Measurements from ENCODE around the gene ARRB1. TPM values are rescaled to one million over a fixed set of nuclear protein-coding genes. Genes with fewer than 3 reads are reported as not detected.
A peak's percentile ranks its signal among the peaks of the same experiment; 100 is the strongest.

Gene ARRB1
- total RNA-seq, 1 experiment from 2014 or later = 90.1 TPM

DNA sequence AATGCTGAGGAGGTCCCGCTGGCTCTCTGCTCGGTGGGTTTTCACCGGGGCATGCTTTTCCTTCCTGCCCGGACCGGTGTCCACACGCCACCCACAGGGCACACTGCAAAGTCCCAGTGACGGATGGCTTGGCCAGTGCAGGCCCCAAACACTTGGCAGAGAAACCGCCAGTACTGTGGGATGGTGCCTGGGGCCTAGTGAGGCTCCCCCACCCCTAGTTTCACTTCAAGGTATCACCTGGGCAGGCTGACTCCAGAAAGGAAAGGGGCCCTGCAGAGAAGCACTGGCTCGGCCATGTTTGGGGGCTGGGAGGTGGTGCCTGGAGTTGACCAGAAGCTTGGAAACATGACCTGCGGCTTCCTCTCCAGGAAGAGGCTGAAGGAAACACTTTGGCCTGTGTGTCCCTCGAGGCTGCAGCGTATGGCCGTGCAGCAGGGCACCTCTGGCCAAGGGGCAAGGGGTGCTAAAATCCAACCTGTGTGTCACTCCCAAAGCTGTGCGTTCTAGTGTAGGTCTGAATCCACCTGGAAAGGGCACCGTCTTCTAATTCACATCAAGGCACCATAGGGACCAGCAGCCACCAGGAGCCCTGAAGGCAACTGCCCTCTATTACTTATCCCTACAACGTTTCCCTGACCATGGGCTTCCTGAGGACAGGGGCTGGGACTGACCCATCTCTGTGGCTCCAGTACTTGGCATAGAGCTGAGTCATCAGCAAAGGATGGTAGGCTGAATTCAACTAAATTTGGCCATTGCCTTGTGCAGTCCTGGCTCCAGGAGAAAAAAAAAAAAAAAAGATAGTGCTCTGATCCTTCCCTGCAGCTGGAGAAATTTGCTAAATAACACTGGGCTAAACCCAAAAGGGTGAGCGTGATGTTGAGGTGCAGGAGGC, 88.3 kb downstream of the ARRB1 start:
- TF ChIP-seq JAZF1 (CRISPR knock-in tag; IDR thresholded peaks at IDR 0.05) = no peak
- TF ChIP-seq ZNF317 (CRISPR knock-in tag; IDR thresholded peaks at IDR 0.05; ENCODE audit: borderline replicate concordance, low read depth) = no peak
- CTCF ChIA-PET = interaction anchor here (0.7 to 2.8 kb wide), 3 partner anchors 13 to 240 kb away, joined by 3 to 13 read pairs (median 4); no protein-coding TSS in a partner anchor
- DNase-seq (ENCODE audit: low spot score) (no peak), ATAC-seq (peak; percentile 4)
- peaks cover 25% of the 10 kb centered on the region for H3K27me3 Mint-ChIP-seq (ENCODE audit: low read depth)
- no peak overlapping the region for H3K4me3 Mint-ChIP-seq
- peaks cover 20% of the 10 kb centered on the region for H3K4me1 Mint-ChIP-seq
- H3K27ac Mint-ChIP-seq = no peak overlapping the region
- no peaks in the 10 kb centered on the region for H3K9me3 Mint-ChIP-seq
- POLR2A ChIA-PET = no interaction called here
- peaks cover 14% of the 10 kb centered on the region for H3K36me3 Mint-ChIP-seq

DNA sequence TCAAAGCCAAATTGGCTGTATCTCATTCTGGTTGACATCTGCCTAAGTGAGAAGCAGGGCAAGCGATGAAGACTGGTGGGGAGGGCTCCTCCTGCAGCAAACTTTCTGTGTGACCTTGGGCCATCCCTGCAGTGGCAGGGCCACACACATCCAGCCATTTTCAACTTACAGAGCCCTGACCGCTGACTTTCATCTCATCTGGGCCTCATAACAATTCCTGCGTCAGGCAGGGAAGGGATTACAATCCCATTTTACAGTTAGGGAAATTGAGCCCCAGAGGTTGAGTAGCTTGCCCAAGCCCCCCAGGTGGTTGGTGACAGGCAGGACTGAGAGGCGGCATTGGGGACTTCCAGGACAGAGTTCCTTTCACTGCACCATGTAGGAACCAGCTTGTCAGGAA, 89.0 kb downstream of the ARRB1 start:
- no peak for ATAC-seq
- Mint-ChIP-seq H3K27me3 (ENCODE audit: low read depth) (peaks cover 31% of the 10 kb centered on the region), H3K9me3 (no peaks in the 10 kb centered on the region), H3K4me3 (no peak overlapping the region), H3K4me1 (peaks cover 17% of the 10 kb centered on the region), H3K36me3 (peaks cover 9% of the 10 kb centered on the region), H3K27ac (no peak overlapping the region)
- ChIA-PET CTCF (interaction anchor here (0.9 to 2.8 kb wide), 3 partner anchors 13 to 18 kb away, joined by 3 to 13 read pairs (median 5); no protein-coding TSS in a partner anchor), POLR2A (no interaction called here)
- no peak for TF ChIP-seq NFATC4 (CRISPR knock-in tag; IDR thresholded peaks at IDR 0.05)
- TF ChIP-seq ZNF219 (CRISPR knock-in tag; IDR thresholded peaks at IDR 0.05; ENCODE audit: borderline replicate concordance) = no peak
- no peak for TF ChIP-seq MYBL2 (CRISPR knock-in tag; IDR thresholded peaks at IDR 0.05)
- TF ChIP-seq, protein P1, sequence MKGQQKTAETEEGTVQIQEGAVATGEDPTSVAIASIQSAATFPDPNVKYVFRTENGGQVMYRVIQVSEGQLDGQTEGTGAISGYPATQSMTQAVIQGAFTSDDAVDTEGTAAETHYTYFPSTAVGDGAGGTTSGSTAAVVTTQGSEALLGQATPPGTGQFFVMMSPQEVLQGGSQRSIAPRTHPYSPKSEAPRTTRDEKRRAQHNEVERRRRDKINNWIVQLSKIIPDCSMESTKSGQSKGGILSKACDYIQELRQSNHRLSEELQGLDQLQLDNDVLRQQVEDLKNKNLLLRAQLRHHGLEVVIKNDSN (CRISPR knock-in tag; IDR thresholded peaks at IDR 0.05) = no peak
- TF ChIP-seq, protein P2, sequence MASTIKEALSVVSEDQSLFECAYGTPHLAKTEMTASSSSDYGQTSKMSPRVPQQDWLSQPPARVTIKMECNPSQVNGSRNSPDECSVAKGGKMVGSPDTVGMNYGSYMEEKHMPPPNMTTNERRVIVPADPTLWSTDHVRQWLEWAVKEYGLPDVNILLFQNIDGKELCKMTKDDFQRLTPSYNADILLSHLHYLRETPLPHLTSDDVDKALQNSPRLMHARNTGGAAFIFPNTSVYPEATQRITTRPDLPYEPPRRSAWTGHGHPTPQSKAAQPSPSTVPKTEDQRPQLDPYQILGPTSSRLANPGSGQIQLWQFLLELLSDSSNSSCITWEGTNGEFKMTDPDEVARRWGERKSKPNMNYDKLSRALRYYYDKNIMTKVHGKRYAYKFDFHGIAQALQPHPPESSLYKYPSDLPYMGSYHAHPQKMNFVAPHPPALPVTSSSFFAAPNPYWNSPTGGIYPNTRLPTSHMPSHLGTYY (CRISPR knock-in tag; IDR thresholded peaks at IDR 0.05) = no peak
- DNase-seq (ENCODE audit: low spot score) = no peak

DNA sequence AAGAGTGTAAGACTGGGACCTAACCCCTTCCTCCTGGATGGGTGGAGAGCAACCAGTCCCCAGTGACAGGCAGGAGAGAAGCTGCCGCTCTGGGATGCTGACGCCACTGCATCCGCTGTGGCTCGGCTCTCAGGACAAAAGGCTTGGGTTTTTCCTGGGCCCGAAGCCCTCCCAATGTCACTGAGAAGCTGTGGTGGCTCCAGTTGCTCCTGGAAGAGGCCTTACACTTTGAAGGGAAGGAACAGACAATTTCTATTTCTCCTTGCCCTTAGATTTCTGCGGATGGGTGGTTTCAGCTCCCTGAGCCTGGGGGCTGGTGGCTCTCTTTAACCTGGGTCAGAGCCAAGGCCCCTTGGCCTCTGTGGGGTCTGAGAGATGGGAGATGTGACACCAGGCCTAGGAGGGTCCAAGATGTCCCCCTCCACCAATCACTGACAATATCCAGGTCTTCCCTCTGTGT, 89.5 kb downstream of the ARRB1 start:
- ATAC-seq (no peak; the same call in 1 of the 2 replicates), DNase-seq (ENCODE audit: low spot score) (no peak)
- peaks cover 36% of the 10 kb centered on the region for H3K27me3 Mint-ChIP-seq (ENCODE audit: low read depth)
- no peak overlapping the region for H3K4me3 Mint-ChIP-seq
- H3K4me1 Mint-ChIP-seq = peaks cover 14% of the 10 kb centered on the region
- ChIA-PET CTCF (interaction anchor here (0.9 to 2.8 kb wide), 3 partner anchors 13 to 19 kb away, joined by 3 to 13 read pairs (median 5); no protein-coding TSS in a partner anchor), POLR2A (no interaction called here)
- H3K27ac Mint-ChIP-seq = no peak overlapping the region
- H3K9me3 Mint-ChIP-seq = no peaks in the 10 kb centered on the region
- H3K36me3 Mint-ChIP-seq = peaks cover 9% of the 10 kb centered on the region
- no peak for TF ChIP-seq NFATC4 (CRISPR knock-in tag; IDR thresholded peaks at IDR 0.05)
- TF ChIP-seq RORB (CRISPR knock-in tag; IDR thresholded peaks at IDR 0.05) = no peak
- TF ChIP-seq NFE2L1 (CRISPR knock-in tag; IDR thresholded peaks at IDR 0.05) = no peak
- TF ChIP-seq, protein P3, sequence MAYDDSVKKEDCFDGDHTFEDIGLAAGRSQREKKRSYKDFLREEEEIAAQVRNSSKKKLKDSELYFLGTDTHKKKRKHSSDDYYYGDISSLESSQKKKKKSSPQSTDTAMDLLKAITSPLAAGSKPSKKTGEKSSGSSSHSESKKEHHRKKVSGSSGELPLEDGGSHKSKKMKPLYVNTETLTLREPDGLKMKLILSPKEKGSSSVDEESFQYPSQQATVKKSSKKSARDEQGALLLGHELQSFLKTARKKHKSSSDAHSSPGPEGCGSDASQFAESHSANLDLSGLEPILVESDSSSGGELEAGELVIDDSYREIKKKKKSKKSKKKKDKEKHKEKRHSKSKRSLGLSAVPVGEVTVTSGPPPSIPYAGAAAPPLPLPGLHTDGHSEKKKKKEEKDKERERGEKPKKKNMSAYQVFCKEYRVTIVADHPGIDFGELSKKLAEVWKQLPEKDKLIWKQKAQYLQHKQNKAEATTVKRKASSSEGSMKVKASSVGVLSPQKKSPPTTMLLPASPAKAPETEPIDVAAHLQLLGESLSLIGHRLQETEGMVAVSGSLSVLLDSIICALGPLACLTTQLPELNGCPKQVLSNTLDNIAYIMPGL (CRISPR knock-in tag; IDR thresholded peaks at IDR 0.05) = no peak
- TF ChIP-seq SMAD4 (CRISPR knock-in tag; IDR thresholded peaks at IDR 0.05) = no peak
- TF ChIP-seq, protein P4, sequence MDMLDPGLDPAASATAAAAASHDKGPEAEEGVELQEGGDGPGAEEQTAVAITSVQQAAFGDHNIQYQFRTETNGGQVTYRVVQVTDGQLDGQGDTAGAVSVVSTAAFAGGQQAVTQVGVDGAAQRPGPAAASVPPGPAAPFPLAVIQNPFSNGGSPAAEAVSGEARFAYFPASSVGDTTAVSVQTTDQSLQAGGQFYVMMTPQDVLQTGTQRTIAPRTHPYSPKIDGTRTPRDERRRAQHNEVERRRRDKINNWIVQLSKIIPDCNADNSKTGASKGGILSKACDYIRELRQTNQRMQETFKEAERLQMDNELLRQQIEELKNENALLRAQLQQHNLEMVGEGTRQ (CRISPR knock-in tag; IDR thresholded peaks at IDR 0.05) = no peak
- TF ChIP-seq, protein P5, sequence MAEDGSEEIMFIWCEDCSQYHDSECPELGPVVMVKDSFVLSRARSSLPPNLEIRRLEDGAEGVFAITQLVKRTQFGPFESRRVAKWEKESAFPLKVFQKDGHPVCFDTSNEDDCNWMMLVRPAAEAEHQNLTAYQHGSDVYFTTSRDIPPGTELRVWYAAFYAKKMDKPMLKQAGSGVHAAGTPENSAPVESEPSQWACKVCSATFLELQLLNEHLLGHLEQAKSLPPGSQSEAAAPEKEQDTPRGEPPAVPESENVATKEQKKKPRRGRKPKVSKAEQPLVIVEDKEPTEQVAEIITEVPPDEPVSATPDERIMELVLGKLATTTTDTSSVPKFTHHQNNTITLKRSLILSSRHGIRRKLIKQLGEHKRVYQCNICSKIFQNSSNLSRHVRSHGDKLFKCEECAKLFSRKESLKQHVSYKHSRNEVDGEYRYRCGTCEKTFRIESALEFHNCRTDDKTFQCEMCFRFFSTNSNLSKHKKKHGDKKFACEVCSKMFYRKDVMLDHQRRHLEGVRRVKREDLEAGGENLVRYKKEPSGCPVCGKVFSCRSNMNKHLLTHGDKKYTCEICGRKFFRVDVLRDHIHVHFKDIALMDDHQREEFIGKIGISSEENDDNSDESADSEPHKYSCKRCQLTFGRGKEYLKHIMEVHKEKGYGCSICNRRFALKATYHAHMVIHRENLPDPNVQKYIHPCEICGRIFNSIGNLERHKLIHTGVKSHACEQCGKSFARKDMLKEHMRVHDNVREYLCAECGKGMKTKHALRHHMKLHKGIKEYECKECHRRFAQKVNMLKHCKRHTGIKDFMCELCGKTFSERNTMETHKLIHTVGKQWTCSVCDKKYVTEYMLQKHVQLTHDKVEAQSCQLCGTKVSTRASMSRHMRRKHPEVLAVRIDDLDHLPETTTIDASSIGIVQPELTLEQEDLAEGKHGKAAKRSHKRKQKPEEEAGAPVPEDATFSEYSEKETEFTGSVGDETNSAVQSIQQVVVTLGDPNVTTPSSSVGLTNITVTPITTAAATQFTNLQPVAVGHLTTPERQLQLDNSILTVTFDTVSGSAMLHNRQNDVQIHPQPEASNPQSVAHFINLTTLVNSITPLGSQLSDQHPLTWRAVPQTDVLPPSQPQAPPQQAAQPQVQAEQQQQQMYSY (CRISPR knock-in tag; IDR thresholded peaks at IDR 0.05) = no peak
- no peak for TF ChIP-seq OVOL2 (CRISPR knock-in tag; IDR thresholded peaks at IDR 0.05; ENCODE audit: borderline replicate concordance)
- TF ChIP-seq KAT7 (CRISPR knock-in tag; IDR thresholded peaks at IDR 0.05; ENCODE audit: borderline replicate concordance) = no peak
- no peak for TF ChIP-seq GABPB1 (CRISPR knock-in tag; IDR thresholded peaks at IDR 0.05)
- TF ChIP-seq, protein P6, sequence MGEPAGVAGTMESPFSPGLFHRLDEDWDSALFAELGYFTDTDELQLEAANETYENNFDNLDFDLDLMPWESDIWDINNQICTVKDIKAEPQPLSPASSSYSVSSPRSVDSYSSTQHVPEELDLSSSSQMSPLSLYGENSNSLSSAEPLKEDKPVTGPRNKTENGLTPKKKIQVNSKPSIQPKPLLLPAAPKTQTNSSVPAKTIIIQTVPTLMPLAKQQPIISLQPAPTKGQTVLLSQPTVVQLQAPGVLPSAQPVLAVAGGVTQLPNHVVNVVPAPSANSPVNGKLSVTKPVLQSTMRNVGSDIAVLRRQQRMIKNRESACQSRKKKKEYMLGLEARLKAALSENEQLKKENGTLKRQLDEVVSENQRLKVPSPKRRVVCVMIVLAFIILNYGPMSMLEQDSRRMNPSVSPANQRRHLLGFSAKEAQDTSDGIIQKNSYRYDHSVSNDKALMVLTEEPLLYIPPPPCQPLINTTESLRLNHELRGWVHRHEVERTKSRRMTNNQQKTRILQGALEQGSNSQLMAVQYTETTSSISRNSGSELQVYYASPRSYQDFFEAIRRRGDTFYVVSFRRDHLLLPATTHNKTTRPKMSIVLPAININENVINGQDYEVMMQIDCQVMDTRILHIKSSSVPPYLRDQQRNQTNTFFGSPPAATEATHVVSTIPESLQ (CRISPR knock-in tag; IDR thresholded peaks at IDR 0.05) = no peak
- no peak for TF ChIP-seq NR2C2 (CRISPR knock-in tag; IDR thresholded peaks at IDR 0.05)
- TF ChIP-seq ZNF232 (CRISPR knock-in tag; IDR thresholded peaks at IDR 0.05) = no peak
- no peak for TF ChIP-seq SP1 (CRISPR knock-in tag; conservative IDR thresholded peaks at IDR 0.05)
- no peak for TF ChIP-seq SMAD3 (CRISPR knock-in tag; IDR thresholded peaks at IDR 0.05; ENCODE audit: borderline replicate concordance)
